Neuron (in vitro differentiated cells): ENCODE results near the gene ADD2.

Source experiments
- H2AFZ ChIP-seq: one replicate; pipeline ENCODE4 v1.6.1; 2013; ENCODE audit warnings: low read depth, mild to moderate bottlenecking, inconsistent platforms, low read length, moderate library complexity
- H3K27me3 ChIP-seq: one replicate; pipeline ENCODE4 v1.6.1; 2013; ENCODE audit warnings: low read length; ENCODE audit not compliant: insufficient read depth
- H3K36me3 ChIP-seq: one replicate; pipeline ENCODE4 v1.6.1; 2013; ENCODE audit warnings: low read length; ENCODE audit not compliant: insufficient read depth
- H3K4me1 ChIP-seq: one replicate; pipeline ENCODE4 v1.6.1; 2013; ENCODE audit warnings: low read length; ENCODE audit not compliant: insufficient read depth
- H3K4me3 ChIP-seq: 2 replicates; pipeline ENCODE4 v1.5.1; 2013; ENCODE audit warnings: mild to moderate bottlenecking, low read length, moderate library complexity
- H3K9me3 ChIP-seq: one replicate; pipeline ENCODE4 v1.6.1; 2013; ENCODE audit warnings: low read length

Gene ADD2

DNA sequence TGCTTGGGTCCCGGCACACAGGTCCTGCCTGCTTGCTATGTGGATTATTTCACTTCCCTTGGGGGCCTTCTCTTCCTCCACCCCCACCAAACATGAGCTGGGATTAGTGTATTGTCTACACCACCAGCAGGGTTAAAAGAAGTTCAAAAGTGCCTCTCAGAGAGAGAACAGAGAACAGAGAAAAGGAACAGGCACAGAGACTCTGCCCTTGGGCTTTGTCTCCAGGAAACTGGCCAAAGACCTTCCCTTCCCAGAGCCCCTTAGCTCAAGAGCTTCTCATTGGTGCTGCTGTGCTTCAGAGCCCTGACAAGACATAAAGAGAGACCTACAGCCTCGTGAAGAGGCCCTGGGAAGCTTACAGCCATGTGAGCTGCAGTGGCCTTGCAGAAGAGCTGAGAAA lies 29.5 kb upstream of the ADD2 start:
- H3K36me3 ChIP-seq, result no peaks in the 10 kb centered on the region

DNA sequence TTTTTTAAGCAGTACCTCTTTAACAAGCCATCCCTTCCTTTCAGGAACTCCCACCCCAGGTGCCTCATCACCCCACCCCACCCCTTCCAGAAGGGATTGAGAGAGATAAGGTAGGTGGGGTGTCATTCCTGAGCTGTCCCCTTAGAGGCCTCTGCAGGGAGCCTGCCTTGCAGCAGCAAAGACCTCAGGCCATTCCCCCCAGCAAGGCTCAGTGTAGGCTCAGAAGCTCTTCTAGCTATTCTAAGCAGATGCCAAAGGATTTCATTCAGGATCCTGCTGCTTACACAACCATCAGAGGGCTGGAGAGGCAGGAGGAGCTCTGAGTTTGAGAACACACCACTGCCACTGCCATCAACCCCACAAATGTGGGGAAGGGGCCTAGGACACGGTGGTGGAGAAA lies 28.3 kb upstream of the ADD2 start:
- Histone ChIP-seq H3K4me1 (no peaks in the 10 kb centered on the region), H3K9me3 (peaks cover 3% of the 10 kb centered on the region), H3K27me3 (peaks cover 39% of the 10 kb centered on the region), H2AFZ (no peak overlapping the region), H3K36me3 (no peaks in the 10 kb centered on the region), H3K4me3 (no peak overlapping the region)

More for the DNA sequence above, 29.5 kb upstream of the ADD2 start:
- H3K9me3 ChIP-seq, result no peaks in the 10 kb centered on the region
- H2AFZ ChIP-seq, result no peak overlapping the region
- H3K4me3 ChIP-seq, result no peak overlapping the region
- H3K4me1 ChIP-seq, result no peaks in the 10 kb centered on the region
- peaks cover 36% of the 10 kb centered on the region for H3K27me3 ChIP-seq

DNA sequence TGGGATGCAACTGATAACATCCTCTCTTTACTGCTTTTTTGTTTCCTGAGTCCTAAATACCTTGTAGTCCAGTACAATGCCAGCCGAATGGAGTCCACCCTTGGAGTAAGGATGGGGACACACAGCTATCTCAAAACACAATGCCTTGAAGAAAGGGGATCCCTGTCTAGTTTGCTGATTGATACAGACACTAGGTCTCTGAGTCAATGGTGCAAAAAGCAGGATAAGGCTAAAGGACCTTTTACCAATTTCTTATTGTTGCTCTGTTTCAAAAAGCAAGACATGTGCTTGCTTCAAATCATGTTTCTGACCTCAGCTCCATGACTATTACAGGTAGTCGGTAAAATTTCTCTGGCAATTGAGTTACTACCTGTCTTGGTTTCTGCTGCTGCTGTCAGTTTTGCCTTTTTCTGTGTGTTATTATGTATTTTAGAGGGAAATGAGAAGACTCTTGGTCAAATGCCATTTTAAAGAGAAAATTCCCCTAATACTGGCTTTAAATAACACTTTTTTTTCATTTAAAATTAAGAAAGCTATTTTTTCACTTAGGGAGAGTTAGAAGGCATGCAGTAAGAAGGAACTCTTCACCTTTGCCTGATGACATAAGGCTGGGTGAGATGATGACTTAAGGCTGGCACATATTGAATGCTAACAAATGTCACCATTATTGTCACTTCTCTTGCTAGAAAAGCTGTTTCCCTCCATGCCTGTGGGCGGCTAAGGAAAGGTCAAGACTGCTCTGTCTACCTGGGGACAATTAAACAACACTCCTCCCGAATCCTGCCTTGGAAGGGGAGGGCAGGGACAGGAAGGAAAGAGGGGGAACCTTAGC lies 27.4 kb upstream of the ADD2 start:
- Histone ChIP-seq H3K4me3 (no peak overlapping the region), H3K36me3 (no peaks in the 10 kb centered on the region), H3K27me3 (peaks cover 42% of the 10 kb centered on the region), H3K4me1 (no peaks in the 10 kb centered on the region), H3K9me3 (peaks cover 3% of the 10 kb centered on the region), H2AFZ (no peak overlapping the region)

DNA sequence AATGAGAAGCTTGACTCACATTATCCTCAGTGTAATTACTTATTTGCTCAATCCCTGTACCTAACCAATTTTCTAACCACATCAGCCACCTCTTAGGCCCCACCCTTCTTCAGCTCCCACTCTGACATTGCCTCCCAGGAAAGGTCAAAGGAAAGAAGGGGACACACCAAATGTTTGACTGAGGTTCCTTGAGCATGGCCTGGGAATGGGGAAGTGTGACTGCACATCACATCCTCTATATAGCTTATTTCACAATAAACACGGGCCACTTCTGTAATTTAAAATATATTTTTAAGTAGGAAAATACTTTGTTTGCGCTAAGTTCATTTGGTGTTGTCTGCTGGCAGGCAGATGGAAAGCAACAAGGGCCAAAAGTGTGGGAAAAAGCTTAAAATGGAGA lies 25.4 kb upstream of the ADD2 start:
- H2AFZ ChIP-seq, result no peak overlapping the region
- no peaks in the 10 kb centered on the region for H3K36me3 ChIP-seq
- peaks cover 3% of the 10 kb centered on the region for H3K9me3 ChIP-seq
- no peak overlapping the region for H3K4me3 ChIP-seq
- peaks cover 59% of the 10 kb centered on the region for H3K27me3 ChIP-seq
- H3K4me1 ChIP-seq, result peaks cover 8% of the 10 kb centered on the region

DNA sequence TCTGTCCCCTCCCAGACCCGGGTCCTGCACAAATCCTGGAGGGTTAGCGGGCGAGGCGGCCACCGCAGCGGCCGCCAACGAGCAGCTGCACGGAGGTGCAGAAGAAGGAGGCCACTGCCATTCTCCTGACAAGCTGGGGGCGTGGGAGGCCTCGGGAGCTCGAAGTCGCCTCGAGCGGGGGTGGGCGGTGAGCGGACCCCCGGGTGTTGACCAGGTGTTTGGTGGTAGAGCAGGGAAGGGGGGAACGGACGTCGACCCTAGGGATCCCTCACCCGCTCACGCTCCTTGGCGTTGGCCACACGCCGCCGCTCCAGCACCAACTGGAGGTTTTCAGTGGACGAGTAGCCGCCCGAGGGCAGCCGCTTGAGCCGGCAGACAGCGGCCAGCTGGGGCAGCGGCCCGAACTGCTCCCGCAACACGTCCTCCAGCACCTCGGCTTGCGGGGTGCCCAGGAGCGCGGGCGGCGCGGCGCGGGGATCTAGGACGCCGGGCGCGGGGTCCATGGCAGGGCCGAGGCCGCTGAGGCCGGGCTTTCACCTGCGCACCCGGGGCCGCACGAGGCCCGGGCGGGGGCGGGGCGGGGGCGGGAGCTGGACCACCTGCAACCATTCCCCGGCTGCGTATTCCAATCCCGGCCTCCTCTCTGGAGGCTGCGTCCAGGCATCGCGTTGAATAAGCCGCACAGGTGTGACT lies 22.3 kb upstream of the ADD2 start, which contains the start of gene FIGLA:
FIGLA (minus strand) TSS at position 508 of the 693 bp plus-strand sequence; CDS start at position 503, 5 bp downstream.
- peak within 1 kb of the TSS; percentile 25 for H3K4me3 ChIP-seq
- peaks cover 8% of the 10 kb centered on the region for H3K4me1 ChIP-seq

DNA sequence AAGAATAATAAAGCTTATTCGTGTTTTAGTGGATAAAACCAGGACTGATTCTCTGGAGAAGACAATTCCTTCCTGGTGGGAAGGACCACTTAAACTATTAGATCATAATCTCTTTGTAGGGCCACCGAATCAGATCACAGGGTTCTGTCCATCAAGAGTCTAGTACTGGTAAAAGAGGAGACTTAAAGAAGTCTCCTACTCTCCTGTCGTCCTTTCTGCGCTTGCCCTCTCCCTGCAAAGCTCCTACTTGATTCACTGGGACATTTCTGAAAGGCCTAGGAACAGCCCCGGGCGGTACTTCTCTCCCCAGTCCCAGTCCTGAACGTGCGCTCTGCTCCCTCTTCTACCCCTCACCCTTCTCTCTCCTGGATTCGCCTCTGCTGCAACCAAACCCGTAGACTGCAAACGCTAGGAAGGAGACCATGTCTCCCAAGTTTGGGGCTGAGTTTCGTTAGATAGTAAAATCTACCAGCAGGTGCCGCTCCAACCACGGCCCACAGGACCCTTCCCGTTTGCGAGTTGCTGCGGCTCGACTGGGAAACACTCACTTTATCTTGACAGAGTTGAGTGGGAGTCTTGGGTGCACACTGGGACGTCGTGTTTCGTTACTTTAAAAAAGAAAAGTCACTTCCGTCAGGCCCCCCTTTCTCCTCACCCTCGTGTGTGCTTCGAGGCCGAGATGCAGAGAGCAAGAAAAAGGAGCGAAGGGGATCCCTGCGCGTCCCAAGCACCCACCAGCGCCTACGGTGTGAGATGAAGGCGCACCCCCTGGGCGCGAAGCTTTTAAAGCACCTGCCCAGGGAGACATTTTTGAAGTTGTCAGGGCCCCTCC lies 21.5 kb upstream of the ADD2 start:
- Histone ChIP-seq H3K9me3 (peaks cover 3% of the 10 kb centered on the region), H2AFZ (peak overlapping the region; percentile 65), H3K36me3 (no peaks in the 10 kb centered on the region), H3K4me3 (peak overlapping the region; percentile 25), H3K4me1 (peaks cover 8% of the 10 kb centered on the region), H3K27me3 (peaks cover 64% of the 10 kb centered on the region)

More for the DNA sequence above, 22.3 kb upstream of the ADD2 start, which contains the start of gene FIGLA:
- Histone ChIP-seq H3K27me3 (peaks cover 68% of the 10 kb centered on the region), H2AFZ (peak within 1 kb of the TSS; percentile 65), H3K36me3 (no peaks in the 10 kb centered on the region), H3K9me3 (peaks cover 3% of the 10 kb centered on the region)

DNA sequence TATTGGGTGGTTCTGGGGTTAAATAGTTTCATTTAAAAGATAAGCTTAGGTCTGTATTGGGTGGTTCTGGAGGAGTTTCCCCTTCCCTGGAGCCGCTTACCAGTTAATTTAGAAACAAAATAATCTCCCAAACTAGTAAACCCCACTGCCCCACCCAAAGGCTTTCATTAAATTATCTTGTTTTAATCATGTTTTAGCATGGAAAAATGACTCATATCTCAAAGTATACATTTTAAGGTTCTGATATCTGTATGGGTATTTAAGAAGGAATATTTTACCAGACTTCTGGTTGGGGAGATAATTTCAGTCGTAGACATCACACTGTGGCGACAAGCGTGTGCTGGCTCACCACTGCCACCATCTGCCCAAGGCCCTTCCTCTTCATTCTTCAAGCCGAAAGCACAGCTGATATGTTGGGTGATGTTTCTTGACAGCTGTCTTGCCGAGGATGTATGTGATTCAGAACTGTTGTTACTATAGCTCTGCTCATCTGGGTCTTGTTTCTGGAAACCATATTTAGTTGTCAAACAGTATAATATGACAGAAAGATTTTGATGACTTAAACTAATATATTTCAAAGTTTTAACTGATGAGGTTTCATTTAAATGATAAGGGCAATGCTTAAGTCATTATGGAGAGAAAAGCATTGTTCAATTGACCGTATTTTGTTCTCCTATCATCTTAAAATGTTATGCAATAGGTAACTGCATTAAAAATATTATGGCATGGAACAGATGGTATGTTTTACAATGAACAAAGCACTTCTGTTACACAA lies 17.3 kb upstream of the ADD2 start:
- H3K36me3 ChIP-seq, result no peaks in the 10 kb centered on the region
- H3K27me3 ChIP-seq, result peaks cover 38% of the 10 kb centered on the region

DNA sequence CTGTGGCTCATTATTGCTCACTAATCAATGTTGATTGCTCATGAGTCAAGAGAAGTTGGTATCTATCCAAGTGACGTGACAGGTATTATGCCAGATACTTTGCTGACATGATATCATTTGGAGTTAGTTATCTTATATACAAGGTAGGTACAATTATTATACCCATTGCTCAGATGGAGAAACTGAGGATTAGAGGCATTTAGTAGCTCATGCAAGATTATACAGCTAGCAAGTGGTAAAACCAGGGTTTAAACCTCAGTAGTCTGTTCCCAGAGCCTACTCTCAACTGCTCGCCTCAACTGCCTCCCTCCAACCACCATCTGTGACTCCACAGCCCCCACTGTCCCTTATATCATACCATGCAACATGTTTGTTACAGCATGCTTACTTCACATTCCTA lies 16.3 kb upstream of the ADD2 start:
- H3K4me1 ChIP-seq, result peaks cover 2% of the 10 kb centered on the region
- no peak overlapping the region for H3K4me3 ChIP-seq
- no peaks in the 10 kb centered on the region for H3K9me3 ChIP-seq
- H2AFZ ChIP-seq, result no peak overlapping the region
- H3K27me3 ChIP-seq, result peaks cover 36% of the 10 kb centered on the region
- no peaks in the 10 kb centered on the region for H3K36me3 ChIP-seq

More for the DNA sequence above, 17.3 kb upstream of the ADD2 start:
- H2AFZ ChIP-seq, result no peak overlapping the region
- peaks cover 10% of the 10 kb centered on the region for H3K4me1 ChIP-seq
- H3K9me3 ChIP-seq, result no peaks in the 10 kb centered on the region
- no peak overlapping the region for H3K4me3 ChIP-seq

DNA sequence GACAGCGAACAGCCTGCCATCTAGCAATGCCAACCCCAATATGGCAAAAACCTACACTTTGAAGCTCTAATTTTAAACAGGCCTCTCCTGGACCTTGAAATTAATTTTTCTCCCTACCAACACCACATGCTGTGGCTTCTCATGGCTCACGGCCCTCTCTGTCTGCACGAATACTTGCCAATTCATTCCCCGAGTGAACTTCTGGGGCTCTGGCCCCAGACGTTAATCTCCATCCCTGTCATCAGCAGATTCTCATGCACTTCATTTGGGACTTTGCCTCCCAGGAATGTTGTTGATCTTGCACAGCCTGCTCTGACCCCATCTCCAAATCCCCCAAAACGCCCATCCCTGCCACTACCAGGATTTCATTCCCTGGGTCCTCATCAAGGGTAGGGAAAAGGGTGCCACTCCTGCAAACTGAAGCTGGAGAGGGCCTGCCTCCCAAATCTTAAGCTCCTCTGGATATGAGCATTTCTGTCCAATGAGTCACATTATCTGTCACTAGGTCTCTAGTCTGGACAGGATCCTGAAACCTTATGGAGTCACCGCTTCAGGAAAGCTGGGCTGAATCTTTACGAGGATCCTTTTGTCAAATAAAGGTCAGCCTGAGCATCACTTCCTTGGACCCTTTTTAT lies 12.0 kb upstream of the ADD2 start:
- H3K9me3 ChIP-seq, result peaks cover 2% of the 10 kb centered on the region
- H3K27me3 ChIP-seq, result peaks cover 10% of the 10 kb centered on the region
- no peak overlapping the region for H2AFZ ChIP-seq
- no peaks in the 10 kb centered on the region for H3K36me3 ChIP-seq
- H3K4me1 ChIP-seq, result peaks cover 2% of the 10 kb centered on the region
- H3K4me3 ChIP-seq, result no peak overlapping the region

DNA sequence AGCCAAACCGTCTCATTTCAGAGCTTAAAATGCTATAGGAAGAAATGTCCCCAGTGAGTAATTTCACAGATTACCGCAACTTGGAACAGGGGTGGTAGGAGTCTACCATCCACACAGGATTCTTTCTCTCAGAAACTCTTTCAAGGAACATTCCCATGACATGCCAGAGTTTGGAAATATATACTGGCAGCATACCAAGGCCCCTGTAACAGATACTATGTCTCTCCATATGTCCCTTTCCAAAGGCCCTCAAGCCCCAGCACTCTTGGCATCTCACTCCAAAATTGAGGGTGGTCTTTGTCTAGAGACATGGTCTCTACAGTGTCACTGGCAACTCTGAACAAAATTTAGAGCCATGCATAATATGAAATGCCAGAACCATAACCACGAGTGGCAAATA lies 11.5 kb upstream of the ADD2 start:
- peaks cover 2% of the 10 kb centered on the region for H3K9me3 ChIP-seq
- no peak overlapping the region for H2AFZ ChIP-seq
- no peak overlapping the region for H3K4me3 ChIP-seq
- peaks cover 10% of the 10 kb centered on the region for H3K27me3 ChIP-seq
- H3K4me1 ChIP-seq, result peaks cover under 1% of the 10 kb centered on the region
- no peaks in the 10 kb centered on the region for H3K36me3 ChIP-seq

DNA sequence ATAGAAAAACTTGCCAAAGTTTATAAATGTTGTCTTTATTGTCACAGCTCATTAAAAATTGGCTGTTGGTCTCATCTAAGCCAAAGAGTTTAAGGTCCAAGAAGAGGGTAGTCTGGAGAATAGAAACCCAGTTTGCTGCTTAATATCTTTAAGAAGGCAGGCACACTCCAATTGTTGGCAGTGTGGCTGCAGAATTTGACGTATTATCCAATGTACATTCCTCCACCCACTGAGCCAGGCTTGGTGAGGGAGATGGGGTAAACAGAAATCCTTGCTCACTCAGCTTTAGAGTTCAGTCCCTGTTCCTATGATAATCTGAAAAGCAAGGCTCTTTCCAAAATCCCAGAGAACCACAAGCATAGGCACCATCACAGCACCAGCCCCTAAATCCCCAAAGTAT lies 10.7 kb upstream of the ADD2 start:
- Histone ChIP-seq H2AFZ (no peak overlapping the region), H3K9me3 (peaks cover 2% of the 10 kb centered on the region), H3K4me3 (no peak overlapping the region), H3K27me3 (peaks cover 10% of the 10 kb centered on the region), H3K36me3 (no peaks in the 10 kb centered on the region), H3K4me1 (no peaks in the 10 kb centered on the region)

DNA sequence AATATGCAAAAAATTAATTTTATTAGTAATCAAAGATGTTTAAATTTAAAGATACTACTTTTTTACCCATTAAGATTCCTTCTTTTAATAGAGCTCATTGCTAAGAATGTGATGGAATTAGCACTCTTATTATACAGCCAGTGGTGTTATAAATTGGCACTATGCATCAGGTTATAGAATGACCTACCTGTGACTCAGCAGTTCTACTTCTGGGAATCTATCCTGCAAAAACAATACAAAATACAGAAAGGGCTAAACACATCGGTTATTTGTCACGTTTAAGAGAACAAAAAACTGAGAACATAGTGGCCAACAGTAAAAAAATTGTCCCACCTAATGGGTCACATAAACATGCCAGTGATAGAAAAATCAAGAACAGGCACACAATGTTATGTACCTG lies 9.4 kb upstream of the ADD2 start:
- H3K36me3 ChIP-seq, result no peaks in the 10 kb centered on the region
- H3K9me3 ChIP-seq, result peaks cover 2% of the 10 kb centered on the region
- no peak overlapping the region for H2AFZ ChIP-seq
- no peaks in the 10 kb centered on the region for H3K4me1 ChIP-seq
- H3K4me3 ChIP-seq, result no peak overlapping the region
- peaks cover 10% of the 10 kb centered on the region for H3K27me3 ChIP-seq
